Umbilical cord (tissue), 2 donors: Measurements from ENCODE around the gene UHRF1. TPM values are rescaled to one million over a fixed set of nuclear protein-coding genes. Genes with fewer than 3 reads are reported as not detected.
A peak's percentile ranks its signal among the peaks of the same experiment; 100 is the strongest.
"Not testable (repeated sequence)": the region's sequence is repeated elsewhere in the genome, so short reads cannot be mapped to it uniquely, and the experiment has no call there.

Experiments
- DNase-seq: peaks from one replicate; pipeline ENCODE4 v3.0.0-alpha.2; 2015; ENCODE audit warnings: low spot score
- total RNA-seq: library from RNA; depleted of rRNA; stranded (reverse); fragments of >200 nt; gene quantifications from one replicate; pipeline ENCODE4 v1.2.3, GENCODE V29; 2014; ENCODE audit warnings: low replicate concordance; ENCODE audit not compliant: insufficient read depth

Gene UHRF1
- total RNA-seq, 1 donor from 2014 or later = 4.6 TPM

GRCh38 chr19:4897146-4897545 is 12.2 kb upstream of the UHRF1 start:
- DNase-seq = no peak

GRCh38 chr19:4900879-4901278 is 8.4 kb upstream of the UHRF1 start:
- not testable (repeated sequence) for DNase-seq

GRCh38 chr19:4902796-4903195 is 6.5 kb upstream of the UHRF1 start, which contains the start of gene ARRDC5:
TSS of gene ARRDC5 (minus strand) at chr19:4902896. CDS start at chr19:4902825, 71 bp downstream.
- DNase-seq = no peak

- no peak for DNase-seq
Measured at GRCh38 chr19:4904481-4904880, 4.8 kb upstream of the UHRF1 start.

GRCh38 chr19:4906963-4907362 is 2.3 kb upstream of the UHRF1 start:
- DNase-seq = no peak

GRCh38 chr19:4908360-4908759 is 941 bp upstream of the UHRF1 start:
- no peak for DNase-seq

- DNase-seq = no peak
Measured at GRCh38 chr19:4908781-4909155, 533 bp upstream of the UHRF1 start.

- DNase-seq = peak; percentile 95
Measured at GRCh38 chr19:4909897-4910593, 744 bp downstream of the UHRF1 start.

GRCh38 chr19:4910594-4911281 is 1.4 kb downstream of the UHRF1 start:
- DNase-seq = peak; percentile 30

- DNase-seq = no peak
Measured at GRCh38 chr19:4911314-4911713, 2.0 kb downstream of the UHRF1 start.

GRCh38 chr19:4911786-4912672 is 2.7 kb downstream of the UHRF1 start:
- peak; percentile 86 for DNase-seq

- DNase-seq = no peak
Measured at GRCh38 chr19:4913996-4914735, 4.9 kb downstream of the UHRF1 start.

- peak; percentile 30 for DNase-seq
Measured at GRCh38 chr19:4914736-4915501, 5.6 kb downstream of the UHRF1 start.

- no peak for DNase-seq
Measured at GRCh38 chr19:4916292-4917082, 7.2 kb downstream of the UHRF1 start.

- DNase-seq = no peak
Measured at GRCh38 chr19:4922530-4923275, 13.4 kb downstream of the UHRF1 start.

GRCh38 chr19:4923276-4923747 is 14.0 kb downstream of the UHRF1 start:
- no peak for DNase-seq

- DNase-seq = no peak
Measured at GRCh38 chr19:4929186-4929585, 19.9 kb downstream of the UHRF1 start.

- DNase-seq = no peak
Measured at GRCh38 chr19:4930664-4931063, 21.4 kb downstream of the UHRF1 start.

- no peak for DNase-seq
Measured at GRCh38 chr19:4932711-4933110, 23.4 kb downstream of the UHRF1 start.
